CD4-positive, alpha-beta T cell treated with Interleukin-21 for 1 hour (primary cell): ENCODE data around the gene AFF1.

ENCODE experiments used
- DNase-seq: peaks from one replicate; pipeline ENCODE4 v3.0.0-alpha.2; 2020

Gene AFF1

GRCh38 chr4:86934771-86935565 is at the start of gene AFF1:
TSS of gene AFF1 (plus strand) at chr4:86935011. CDS start at chr4:86948534, 13,523 bp downstream.
- DNase-seq: peak; percentile 93

GRCh38 chr4:86890790-86891189 is 44.0 kb upstream of the AFF1 start:
- DNase-seq: no peak

GRCh38 chr4:86891762-86892635 is 42.8 kb upstream of the AFF1 start, which contains the start of gene C4orf36:
TSS of gene C4orf36 (minus strand) at chr4:86892422. CDS start at chr4:86891520, 902 bp downstream.
- DNase-seq: no peak

GRCh38 chr4:86892636-86892960 is 42.2 kb upstream of the AFF1 start:
- DNase-seq: no peak

GRCh38 chr4:86893136-86893535 is 41.7 kb upstream of the AFF1 start:
- no peak for DNase-seq

- DNase-seq: no peak
Observed at GRCh38 chr4:86894455-86894854, 40.4 kb upstream of the AFF1 start.

- DNase-seq: peak; percentile 67
Observed at GRCh38 chr4:86895692-86896488, 38.9 kb upstream of the AFF1 start.

GRCh38 chr4:86896596-86896995 is 38.2 kb upstream of the AFF1 start:
- no peak for DNase-seq

- DNase-seq: no peak
Observed at GRCh38 chr4:86898562-86898961, 36.2 kb upstream of the AFF1 start.

GRCh38 chr4:86901864-86902263 is 32.9 kb upstream of the AFF1 start:
- DNase-seq: no peak

- no peak for DNase-seq
Observed at GRCh38 chr4:86908251-86908657, 26.6 kb upstream of the AFF1 start.

- no peak for DNase-seq
Observed at GRCh38 chr4:86909546-86910295, 25.1 kb upstream of the AFF1 start.

GRCh38 chr4:86910369-86910768 is 24.4 kb upstream of the AFF1 start:
- DNase-seq: no peak

- DNase-seq: no peak
Observed at GRCh38 chr4:86910820-86911684, 23.8 kb upstream of the AFF1 start.

GRCh38 chr4:86916392-86916791 is 18.4 kb upstream of the AFF1 start:
- DNase-seq: no peak

- no peak for DNase-seq
Observed at GRCh38 chr4:86917212-86918039, 17.4 kb upstream of the AFF1 start.

- no peak for DNase-seq
Observed at GRCh38 chr4:86918539-86919072, 16.2 kb upstream of the AFF1 start.

- no peak for DNase-seq
Observed at GRCh38 chr4:86919561-86920223, 15.1 kb upstream of the AFF1 start.

- no peak for DNase-seq
Observed at GRCh38 chr4:86921608-86922252, 13.1 kb upstream of the AFF1 start.
